Mammary epithelial cell (primary cell): ENCODE measurements around the gene INS.

Experiments
- EZH2 ChIP-seq: IDR thresholded peaks from 2 replicates; pipeline ENCODE4 v1.6.1; 2012; ENCODE audit warnings: low read length, inconsistent platforms, borderline replicate concordance
- TF ChIP-seq, protein P1 (sequence below), 2 donors: IDR thresholded peaks in 1 of 2; conservative IDR thresholded peaks in 1 of 2; 2 replicates each; pipeline ENCODE4 v1.5.1; 2011 to 2012; ENCODE audit warnings: inconsistent platforms in 2 of 2, low read length in 2 of 2, mild to moderate bottlenecking in 2 of 2, control low read depth in 1 of 2, low read depth in 1 of 2; ENCODE audit not compliant: insufficient read depth in 1 of 2; ENCODE audit errors: extremely low read depth in 1 of 2

DNA sequence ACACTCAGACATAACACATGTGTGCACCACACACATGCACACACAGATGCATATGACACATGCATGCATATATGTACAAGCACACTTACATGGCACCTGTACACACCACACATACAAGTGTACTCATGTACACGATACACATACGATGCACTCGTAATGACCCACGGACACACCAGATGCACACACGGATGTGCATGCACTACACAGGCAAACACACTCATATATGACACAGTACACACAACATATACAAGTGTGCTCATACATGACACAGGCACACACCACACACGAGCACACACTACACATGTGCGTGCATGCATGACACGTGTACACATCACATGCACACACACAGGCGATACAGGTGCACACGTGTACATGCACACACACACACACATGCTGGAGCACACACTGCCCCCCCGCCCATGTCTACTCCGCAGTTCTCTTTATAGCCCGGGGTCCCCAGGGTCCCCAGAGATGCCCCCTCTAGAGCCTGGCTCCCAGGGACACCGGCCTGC, 15.4 kb upstream of the INS start:
- TF ChIP-seq, protein P1, sequence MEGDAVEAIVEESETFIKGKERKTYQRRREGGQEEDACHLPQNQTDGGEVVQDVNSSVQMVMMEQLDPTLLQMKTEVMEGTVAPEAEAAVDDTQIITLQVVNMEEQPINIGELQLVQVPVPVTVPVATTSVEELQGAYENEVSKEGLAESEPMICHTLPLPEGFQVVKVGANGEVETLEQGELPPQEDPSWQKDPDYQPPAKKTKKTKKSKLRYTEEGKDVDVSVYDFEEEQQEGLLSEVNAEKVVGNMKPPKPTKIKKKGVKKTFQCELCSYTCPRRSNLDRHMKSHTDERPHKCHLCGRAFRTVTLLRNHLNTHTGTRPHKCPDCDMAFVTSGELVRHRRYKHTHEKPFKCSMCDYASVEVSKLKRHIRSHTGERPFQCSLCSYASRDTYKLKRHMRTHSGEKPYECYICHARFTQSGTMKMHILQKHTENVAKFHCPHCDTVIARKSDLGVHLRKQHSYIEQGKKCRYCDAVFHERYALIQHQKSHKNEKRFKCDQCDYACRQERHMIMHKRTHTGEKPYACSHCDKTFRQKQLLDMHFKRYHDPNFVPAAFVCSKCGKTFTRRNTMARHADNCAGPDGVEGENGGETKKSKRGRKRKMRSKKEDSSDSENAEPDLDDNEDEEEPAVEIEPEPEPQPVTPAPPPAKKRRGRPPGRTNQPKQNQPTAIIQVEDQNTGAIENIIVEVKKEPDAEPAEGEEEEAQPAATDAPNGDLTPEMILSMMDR (conservative IDR thresholded peaks at IDR 0.05 in 1 of 2, IDR thresholded peaks at IDR 0.05 in 1 of 2; ENCODE audit: extremely low read depth in 1 of 2, insufficient read depth in 1 of 2, low read depth in 1 of 2, low read length in 2 of 2) = no peak
- TF ChIP-seq EZH2 = no peak
